GM18861 (cell line): ENCODE data around the gene TGFB2.

Source experiments
- ATAC-seq: cut with Tn5 transposase; IDR thresholded peaks from one replicate; pipeline ENCODE4 v1.9.1; 2021; ENCODE audit not compliant: unreplicated experiment

Gene TGFB2

DNA sequence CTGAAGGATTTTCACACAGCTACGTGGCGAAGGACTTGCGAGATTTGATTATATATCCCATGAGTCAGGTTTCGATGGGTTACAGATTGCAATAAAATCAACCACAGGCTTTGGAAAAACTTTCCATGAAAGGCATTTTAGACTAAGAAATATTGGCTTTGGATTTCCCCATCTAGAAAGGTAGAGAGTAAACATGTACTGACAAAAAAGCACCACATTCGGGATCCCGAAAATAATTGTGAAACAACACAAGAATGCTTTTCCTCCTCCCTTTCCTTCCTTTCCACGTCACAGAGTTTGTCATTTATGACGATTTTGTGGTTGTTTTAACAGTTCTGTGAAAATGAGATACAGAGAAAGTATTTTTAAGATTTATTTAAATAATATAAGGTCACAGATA lies 38.5 kb downstream of the TGFB2 start:
- ATAC-seq = no peak

DNA sequence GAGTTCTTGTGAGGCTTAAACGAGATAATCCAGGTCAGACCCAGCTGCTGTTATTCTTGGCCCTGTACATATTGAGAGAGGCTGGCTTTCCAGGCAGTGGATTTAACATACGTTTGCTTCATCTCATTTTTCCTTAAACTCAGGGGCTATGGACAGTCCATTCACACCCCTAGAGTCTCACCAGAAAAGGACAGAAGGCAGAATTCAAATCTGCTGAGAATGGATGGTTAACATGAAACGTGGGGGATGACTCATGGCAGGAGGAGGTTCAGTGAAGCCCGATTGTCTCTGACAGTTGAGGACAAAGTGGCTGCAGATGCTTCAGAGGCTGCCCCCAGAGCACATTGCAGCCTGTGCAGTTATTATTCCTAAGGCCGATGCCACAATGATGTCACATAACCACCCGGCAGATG lies 39.5 kb downstream of the TGFB2 start:
- ATAC-seq = no peak

GRCh38 chr1:218388591-218388990 lies 43.5 kb downstream of the TGFB2 start:
- ATAC-seq = no peak

GRCh38 chr1:218390618-218391017 lies 45.5 kb downstream of the TGFB2 start:
- ATAC-seq = no peak

DNA sequence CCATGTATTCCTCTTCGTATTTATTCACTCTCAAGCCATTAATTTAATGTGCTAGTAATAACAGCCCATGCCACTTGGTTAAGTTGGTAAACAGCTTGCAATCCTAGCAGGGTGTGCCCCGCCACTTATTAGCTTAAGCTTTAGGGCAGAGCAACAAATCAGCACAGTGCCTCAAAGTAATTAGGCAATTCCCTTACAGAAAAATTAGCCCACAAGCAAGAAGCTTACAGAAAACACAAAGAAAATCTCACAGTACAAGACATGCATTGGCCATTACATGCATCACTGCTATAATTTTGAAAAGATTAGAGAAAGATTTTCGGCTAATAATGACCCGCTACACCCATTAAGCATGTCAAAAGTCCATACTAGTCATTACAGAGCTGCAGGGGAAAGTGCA lies 47.6 kb downstream of the TGFB2 start:
- no peak for ATAC-seq

GRCh38 chr1:218394416-218394815 lies 49.3 kb downstream of the TGFB2 start:
- ATAC-seq = no peak

GRCh38 chr1:218394989-218395388 lies 49.9 kb downstream of the TGFB2 start:
- no peak for ATAC-seq

DNA sequence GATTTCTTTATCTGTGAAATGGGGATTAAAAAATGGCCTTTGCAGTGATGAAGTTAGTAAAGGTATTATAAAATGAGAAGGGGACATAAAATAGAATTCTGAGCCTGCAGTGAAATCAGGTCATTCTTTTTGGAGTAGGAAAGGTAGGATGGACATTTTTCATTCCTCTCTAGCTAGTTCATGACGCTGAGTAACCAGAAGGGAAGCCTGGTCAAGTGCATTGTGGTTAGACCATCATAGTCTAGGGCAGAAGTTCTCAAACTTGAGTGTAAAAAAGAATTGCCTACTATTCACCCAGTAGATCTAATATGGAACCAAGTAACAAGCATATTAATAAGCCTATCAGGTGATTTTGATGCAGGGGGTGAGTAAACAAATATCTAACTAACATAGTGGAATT lies 50.8 kb downstream of the TGFB2 start:
- no peak for ATAC-seq

- no peak for ATAC-seq
These were observed 52.7 kb downstream of the TGFB2 start for GRCh38 chr1:218397752-218398339.

DNA sequence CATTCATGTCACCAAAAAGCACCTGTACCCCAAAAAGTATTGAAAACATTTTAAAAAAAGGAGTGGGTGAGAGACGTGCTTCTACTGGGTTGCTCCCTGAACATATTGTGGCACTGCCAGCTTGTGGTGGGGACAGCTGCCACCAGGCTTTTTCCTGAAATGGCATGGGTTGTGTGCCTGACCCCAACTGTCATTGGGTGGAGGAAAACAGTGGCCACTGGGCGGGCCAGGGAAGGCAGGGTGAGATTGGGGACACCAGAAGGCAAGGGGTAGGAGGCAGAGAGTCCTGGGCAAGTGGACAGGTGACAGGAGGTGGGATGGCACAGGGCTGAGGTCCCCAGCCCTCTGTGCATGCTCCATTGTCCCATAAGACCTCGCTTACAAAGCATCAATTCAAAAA lies 55.5 kb downstream of the TGFB2 start:
- no peak for ATAC-seq

DNA sequence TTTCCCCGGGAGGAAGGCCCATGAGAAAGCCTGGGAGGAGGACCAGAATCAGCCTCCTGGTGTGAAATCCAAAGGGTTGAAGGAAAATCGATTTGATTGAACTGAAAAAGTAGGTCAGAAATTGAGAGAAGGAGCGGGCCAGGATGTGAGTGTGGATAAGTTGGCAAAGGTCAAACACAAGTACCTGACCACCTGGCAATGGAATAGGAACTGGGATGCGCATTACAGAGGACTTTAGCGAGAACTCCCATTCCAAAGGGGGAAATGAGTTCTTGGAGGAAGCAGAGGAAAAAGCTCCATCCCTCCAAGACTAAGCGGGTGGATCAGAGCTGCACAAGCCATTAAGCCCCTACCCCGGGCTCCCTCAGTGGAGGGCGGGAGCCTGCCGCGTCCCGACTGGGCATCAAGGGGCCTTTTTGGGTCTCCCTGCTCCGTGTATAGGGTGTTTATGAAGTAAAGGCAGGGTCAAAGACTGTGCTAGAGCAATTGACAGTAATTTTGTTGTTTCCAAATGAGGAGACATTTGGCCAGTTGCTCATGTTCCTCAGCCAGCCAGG lies 56.4 kb downstream of the TGFB2 start:
- ATAC-seq = no peak

DNA sequence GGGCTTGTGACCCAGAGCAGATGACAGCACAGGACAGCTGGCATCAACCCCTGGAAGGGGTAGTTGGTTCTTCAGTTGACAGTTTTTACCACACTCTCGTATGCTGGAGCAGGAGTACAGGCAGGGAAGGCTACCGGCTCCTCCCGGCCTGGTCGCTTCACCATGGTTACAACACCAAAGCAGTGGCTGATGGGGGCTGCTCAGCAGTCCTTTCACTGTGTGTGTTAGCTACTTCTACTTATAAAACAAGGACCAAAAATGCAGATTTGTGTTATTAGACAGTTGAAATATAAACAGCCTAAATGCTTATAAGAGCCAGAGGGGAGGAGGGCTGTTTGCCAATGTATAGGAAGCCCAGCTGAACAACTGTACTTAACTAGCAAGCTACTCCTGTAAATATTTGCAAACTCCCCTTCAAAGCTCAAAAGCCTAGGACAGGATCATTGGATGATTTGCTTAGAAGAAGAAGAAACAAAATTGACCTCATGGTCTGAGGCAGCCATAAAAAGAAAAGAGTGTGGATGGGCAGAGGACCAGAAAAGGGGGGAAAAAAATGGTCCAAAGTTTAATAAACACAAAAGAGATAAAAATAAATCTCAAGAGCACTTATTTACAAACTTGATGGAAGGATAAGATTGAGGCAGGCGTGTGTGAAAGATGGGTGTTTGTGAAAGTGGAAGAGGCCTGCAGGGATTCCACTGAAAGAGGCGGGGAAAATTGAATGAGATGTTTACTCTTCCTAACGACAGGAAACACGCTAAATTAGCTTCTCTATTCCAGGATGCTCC lies 57.1 kb downstream of the TGFB2 start:
- ATAC-seq = no peak

- no peak for ATAC-seq
These were observed 57.6 kb downstream of the TGFB2 start for GRCh38 chr1:218402786-218403120.

GRCh38 chr1:218403300-218403699 lies 58.2 kb downstream of the TGFB2 start:
- ATAC-seq = no peak

DNA sequence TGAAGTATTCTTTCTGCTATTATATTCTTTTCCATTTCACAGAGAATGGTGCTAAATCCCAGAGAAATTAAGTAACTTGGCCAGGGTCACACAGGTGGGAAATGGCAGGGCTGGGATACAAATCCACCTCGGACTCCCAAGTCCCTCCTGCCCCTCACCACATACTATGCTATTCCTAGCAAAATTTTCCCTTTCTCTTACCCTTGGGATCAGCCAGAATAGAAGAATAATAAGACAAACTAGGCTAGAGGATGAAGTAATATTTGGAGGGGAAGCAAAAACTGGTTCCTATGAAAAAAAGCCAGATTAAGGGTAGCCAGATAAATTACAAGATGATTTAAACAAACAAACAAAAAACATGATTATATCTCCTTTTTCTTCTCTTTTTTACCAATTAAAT lies 62.5 kb downstream of the TGFB2 start:
- ATAC-seq = no peak

DNA sequence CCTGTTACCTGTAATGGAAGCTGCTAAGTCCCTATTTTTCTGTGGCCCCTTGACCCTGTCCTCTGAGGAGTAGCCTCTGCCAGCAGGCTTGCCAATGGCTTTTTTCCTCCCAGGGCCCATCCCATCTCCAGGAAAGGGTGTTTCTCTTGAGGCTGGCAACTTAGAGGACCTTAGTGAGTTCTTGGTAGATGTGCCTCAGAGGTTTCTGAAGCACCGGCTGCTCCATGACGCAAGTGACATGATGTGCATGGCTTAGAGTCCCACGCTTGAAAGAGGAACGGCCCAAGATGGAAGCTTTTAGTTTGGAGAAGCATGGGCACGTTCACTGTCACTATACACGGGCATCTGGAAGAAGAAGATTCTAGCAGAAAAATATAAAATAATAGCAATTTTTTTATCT lies 63.0 kb downstream of the TGFB2 start:
- no peak for ATAC-seq

- ATAC-seq = no peak
These were observed 63.8 kb downstream of the TGFB2 start for GRCh38 chr1:218408942-218409341.

DNA sequence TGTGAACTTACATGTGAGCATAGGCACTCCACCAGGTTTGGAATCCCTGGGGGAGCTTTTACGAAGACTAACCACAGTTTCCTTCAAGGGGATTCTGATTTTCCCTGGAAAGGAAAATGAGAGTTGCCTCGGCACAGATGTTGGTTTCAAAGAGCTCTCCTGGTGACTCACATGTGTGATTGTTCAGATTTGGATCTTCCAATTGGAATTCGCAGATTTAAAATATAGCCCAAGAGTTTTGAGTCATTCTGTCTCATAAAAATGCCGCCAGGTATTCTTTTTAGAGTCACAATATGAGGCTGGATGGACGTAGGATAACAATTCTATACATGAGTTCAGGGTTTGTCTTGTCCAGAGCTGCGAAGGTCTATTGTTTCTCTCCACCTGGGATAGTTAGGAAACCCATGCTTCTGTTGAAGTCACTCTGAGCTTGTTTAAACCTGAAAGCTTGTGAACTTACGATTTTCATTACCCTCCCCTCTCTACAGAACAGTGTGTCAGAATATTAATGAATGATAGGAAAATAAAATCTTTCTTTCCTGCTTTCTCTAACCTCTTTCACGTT lies 64.9 kb downstream of the TGFB2 start:
- ATAC-seq = no peak

DNA sequence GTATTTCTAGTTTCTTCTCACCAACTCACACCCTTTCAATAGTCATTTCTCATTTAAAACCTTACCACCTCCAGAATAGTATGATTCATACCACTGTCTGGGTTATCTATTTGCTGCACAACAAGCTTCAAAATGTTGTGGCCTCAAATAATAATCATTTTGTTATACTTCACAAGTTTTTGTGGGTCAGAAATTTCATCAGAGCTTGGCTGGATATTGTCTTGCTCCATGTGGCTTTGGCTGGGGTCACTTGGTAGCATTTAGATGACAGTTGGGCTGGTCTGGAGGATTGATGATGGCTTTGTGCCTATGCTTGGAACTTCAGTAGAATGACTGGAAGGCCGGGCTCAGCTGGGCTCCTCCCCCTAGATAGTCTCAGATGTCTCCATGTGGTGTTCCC lies 66.0 kb downstream of the TGFB2 start:
- ATAC-seq = no peak

- ATAC-seq = no peak
These were observed 67.0 kb downstream of the TGFB2 start for GRCh38 chr1:218412171-218412570.

DNA sequence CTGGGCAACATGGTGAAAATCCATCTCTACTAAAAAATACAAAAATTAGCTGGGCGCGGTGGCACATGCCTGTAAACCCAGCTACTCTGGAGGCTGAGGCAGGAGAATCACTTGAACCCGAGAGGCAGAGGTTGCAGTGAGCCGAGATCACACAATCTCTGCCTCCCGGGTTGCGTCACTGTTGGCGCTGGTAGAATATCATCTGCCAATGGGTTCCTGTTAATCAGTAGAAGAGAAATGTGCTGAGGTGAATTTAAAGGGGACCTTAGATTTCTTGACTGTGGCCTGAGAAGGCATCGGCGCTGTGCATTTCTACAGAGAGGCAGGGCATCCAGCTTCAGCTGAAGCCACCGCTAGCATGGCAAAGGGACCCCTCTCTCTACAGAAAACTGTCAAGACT lies 68.0 kb downstream of the TGFB2 start:
- ATAC-seq = no peak

- no peak for ATAC-seq
These were observed 69.1 kb downstream of the TGFB2 start for GRCh38 chr1:218414060-218414728.
